Measurements from ENCODE around the gene SEM1. TPM values are rescaled to one million over a fixed set of nuclear protein-coding genes. Genes with fewer than 3 reads are reported as not detected.

The SEM1 gene
- total RNA-seq = 16.4 and 22.4 TPM in 2 replicates

GRCh38 chr7:96709381-96710228, at the start of gene SEM1:
SEM1 (minus strand) TSS chr7:96709846; CDS start chr7:96709763, 83 bp downstream.

